Activated CD8-positive, alpha-beta memory T cell treated with anti-CD3 and anti-CD28 coated beads, Interleukin-2, amount 50 U/mL, for 1 hour (primary cell): ENCODE measurements around the gene YES1.
"Not testable (repeated sequence)": the region's sequence is repeated elsewhere in the genome, so short reads cannot be mapped to it uniquely, and the experiment has no call there.

Experiments
- DNase-seq: peaks from one replicate; pipeline ENCODE4 v3.0.0-alpha.2; 2020; ENCODE audit errors: extremely low read depth

Gene YES1

GRCh38 chr18:683531-683930 lies 128.5 kb downstream of the YES1 start:
- DNase-seq: no peak

- DNase-seq: no peak
Observed at GRCh38 chr18:682833-683232, 129.2 kb downstream of the YES1 start.

- not testable (repeated sequence) for DNase-seq
Observed at GRCh38 chr18:682416-682815, 129.6 kb downstream of the YES1 start.

GRCh38 chr18:681985-682384 lies 130.1 kb downstream of the YES1 start:
- peak; percentile 3 for DNase-seq

- DNase-seq: no peak
Observed at GRCh38 chr18:680392-680791, 131.7 kb downstream of the YES1 start.

GRCh38 chr18:679516-679915 lies 132.5 kb downstream of the YES1 start:
- no peak for DNase-seq

GRCh38 chr18:678482-679182 lies 133.4 kb downstream of the YES1 start:
- DNase-seq: no peak

- DNase-seq: no peak
Observed at GRCh38 chr18:677951-678381, 134.1 kb downstream of the YES1 start.

GRCh38 chr18:677145-677544 lies 134.9 kb downstream of the YES1 start:
- no peak for DNase-seq

GRCh38 chr18:676736-677135 lies 135.3 kb downstream of the YES1 start:
- no peak for DNase-seq

GRCh38 chr18:676069-676468 lies 136.0 kb downstream of the YES1 start:
- DNase-seq: no peak

GRCh38 chr18:675307-675706 lies 136.7 kb downstream of the YES1 start:
- no peak for DNase-seq

- DNase-seq: no peak
Observed at GRCh38 chr18:673769-674168, 138.3 kb downstream of the YES1 start.

GRCh38 chr18:673317-673716 lies 138.7 kb downstream of the YES1 start:
- DNase-seq: no peak
